Retinal pigment epithelial cell (primary cell): Measurements from ENCODE around the gene CACFD1.

ENCODE experiments used
- DNase-seq: peaks from one replicate; pipeline ENCODE4 v3.0.0-alpha.2; 2010; ENCODE audit warnings: low read depth
- H3K4me3 ChIP-seq: 2 replicates; pipeline ENCODE4 v1.5.1; 2011; ENCODE audit warnings: mild to moderate bottlenecking, low read length, control low read depth, moderate library complexity
- TF ChIP-seq, protein P1 (sequence below): conservative IDR thresholded peaks from 2 replicates; pipeline ENCODE4 v1.5.1; 2011; ENCODE audit warnings: low read depth, low read length, control low read depth, inconsistent platforms

The CACFD1 gene

DNA sequence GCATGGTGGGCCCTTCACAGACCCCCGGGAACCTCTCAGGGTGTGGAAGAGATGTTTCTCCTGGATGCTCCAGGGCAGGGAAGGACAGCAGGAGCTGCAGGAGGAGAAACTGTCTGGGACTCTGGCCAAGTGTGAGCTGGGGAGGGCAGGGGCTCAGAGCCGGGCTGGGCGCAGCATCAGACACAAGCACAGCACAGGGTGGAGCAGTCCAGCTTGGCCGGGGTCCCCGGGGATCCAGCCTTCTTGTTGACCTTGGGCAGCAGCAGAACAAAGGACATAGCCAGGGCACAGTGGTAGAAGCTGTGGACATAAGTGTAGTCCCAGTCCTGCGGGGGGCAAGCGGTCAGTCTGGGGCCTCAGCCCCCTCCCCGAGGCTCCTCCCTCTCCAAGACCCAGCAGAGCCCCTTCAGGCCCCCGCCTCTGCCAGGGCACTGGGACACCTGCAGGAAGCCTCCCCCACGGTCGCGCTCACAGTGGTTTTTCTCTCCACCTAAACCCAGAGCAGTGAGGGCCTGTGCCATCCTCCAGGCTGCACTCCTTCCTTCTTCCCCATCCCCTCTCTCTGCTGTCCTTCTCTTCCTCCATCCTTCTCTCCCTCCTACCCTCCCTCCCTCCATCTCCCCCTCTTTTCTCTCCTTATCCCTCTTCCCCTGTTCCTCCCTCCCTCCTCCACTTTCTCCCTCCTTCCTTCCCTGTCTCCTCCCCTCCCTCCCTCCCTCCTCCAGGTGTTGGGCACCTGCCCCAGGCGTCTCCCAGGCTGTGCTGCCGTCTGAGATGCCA, 54.9 kb downstream of the CACFD1 start:
- no peak overlapping the region for H3K4me3 ChIP-seq
- TF ChIP-seq, protein P1, sequence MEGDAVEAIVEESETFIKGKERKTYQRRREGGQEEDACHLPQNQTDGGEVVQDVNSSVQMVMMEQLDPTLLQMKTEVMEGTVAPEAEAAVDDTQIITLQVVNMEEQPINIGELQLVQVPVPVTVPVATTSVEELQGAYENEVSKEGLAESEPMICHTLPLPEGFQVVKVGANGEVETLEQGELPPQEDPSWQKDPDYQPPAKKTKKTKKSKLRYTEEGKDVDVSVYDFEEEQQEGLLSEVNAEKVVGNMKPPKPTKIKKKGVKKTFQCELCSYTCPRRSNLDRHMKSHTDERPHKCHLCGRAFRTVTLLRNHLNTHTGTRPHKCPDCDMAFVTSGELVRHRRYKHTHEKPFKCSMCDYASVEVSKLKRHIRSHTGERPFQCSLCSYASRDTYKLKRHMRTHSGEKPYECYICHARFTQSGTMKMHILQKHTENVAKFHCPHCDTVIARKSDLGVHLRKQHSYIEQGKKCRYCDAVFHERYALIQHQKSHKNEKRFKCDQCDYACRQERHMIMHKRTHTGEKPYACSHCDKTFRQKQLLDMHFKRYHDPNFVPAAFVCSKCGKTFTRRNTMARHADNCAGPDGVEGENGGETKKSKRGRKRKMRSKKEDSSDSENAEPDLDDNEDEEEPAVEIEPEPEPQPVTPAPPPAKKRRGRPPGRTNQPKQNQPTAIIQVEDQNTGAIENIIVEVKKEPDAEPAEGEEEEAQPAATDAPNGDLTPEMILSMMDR: no peak
- DNase-seq: no peak

DNA sequence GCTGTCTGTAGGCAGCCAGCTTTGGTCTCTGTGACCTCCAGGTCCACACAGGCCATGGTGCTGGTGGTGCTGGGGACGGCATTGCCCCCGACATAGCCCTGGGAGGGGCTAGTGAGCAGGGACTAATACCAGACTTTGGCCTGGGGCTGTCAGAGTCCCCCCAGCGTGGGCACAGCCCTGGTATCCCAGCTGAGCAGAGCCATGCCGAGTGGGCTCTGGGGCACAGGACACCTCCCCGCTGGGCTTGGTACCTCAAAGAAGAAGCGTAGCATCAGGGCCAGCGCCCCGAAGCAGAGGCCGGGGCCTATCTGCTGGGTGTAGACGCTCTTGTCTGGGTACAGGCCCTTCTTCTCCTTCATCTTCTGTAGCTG, 55.4 kb downstream of the CACFD1 start:
- DNase-seq: no peak
- H3K4me3 ChIP-seq: no peak overlapping the region
- TF ChIP-seq, protein P1: no peak

DNA sequence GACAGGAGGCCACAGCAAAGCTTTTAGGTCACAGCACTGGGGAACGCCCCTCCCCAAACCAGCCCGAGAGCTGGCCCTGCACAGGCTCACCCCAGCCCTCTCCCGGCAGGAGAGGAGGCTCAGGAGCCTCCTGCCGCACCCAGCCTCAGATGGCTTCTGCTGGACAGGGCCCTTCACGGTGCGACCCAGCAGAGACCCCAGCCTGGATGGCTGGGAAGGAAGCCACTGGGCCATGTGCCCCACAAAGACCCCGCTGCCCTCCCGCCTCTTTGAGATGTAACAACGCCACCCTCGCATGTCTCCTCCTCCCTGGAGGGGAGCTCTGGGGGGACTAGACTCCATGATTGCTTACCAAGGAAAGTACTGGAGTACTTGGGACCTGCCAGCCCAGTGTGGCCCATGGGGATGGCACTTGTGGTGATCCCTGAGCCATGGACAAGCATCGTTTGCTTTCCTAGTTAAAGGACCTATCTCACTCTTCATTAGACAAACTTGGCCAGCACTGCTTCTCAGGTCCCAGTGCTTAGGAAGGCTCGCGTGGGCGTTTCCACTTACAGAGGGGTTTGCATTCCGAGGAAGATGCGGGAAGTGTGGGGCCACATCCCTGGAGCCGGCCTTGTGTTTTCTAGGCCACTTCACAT, 56.0 kb downstream of the CACFD1 start:
- H3K4me3 ChIP-seq: no peak overlapping the region
- TF ChIP-seq, protein P1: no peak
- DNase-seq: no peak

DNA sequence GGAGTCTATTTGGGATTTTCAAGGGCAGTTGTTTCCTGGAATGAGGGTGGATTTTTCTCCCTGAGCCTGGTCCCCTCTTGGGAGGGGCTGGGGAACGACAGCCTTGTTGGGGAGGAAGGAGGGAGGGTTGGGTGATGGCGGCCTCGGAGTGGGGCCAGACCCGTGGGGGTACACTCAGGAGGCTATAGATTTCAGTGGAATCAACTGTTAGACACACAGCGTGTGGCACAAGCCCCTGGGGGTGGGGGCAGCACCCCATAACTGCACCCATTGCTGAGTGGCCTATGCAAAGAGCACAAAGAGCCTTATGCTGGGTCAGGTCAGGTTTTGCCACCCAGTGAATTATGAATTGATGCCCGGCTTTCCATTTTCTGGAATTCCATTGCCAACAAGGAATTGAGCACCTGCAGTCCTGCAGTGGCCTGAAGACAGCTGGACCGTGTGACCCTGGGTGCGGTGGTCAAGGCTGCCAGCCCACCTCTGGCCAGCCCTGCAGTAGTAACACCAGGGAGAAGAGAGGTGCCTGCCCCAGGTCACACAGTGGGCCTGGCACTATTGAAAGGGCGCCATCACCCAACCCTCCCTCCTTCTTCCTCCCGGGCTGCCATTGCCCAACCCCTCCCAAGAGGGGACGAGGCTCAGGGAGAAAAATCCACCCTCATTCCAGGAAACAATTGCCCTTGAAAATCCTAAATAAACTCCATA, 56.6 kb downstream of the CACFD1 start:
- TF ChIP-seq, protein P1: no peak
- DNase-seq: no peak

DNA sequence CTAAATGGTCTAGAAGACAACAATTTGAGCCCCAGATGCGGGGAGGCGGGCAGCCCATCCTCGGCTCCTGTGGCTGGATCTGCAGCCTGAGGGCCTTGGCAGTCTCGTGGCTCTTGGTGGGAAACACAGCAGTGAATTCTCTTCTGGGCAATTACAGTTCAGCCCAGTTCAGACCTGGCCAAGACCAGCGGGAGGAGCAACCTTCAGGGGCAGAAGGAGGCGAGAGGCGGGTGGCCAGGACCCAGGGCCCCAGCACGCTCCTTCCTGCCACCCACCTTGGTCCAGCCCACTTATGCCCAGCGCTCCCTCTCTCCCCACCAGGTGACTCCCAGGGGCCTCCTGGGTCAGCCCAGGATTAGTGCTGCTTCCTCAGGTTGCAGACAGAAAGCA, 57.2 kb downstream of the CACFD1 start:
- no peak for DNase-seq
- TF ChIP-seq, protein P1: no peak
- no peak overlapping the region for H3K4me3 ChIP-seq

More for the DNA sequence above, 56.6 kb downstream of the CACFD1 start:
- no peak overlapping the region for H3K4me3 ChIP-seq

DNA sequence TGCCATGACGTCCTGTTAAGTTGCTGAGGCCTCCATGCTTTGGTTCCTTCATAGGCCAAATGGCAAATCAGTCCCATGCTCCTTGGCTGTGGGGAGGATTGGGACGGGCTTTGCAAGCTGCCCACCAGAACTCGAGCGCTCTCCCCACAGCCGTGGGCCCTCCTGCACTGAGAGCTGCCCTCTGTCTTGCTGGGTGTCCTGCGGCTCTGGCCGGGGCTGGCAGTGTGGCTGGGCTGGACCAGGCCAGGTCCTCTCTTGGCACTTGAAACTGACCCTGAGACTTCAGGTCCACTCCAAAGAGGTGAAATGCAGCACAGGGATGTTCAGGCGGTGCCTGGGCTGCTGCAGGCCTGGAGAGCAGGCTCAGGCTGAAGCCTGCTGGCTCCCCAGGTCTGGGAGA, 57.9 kb downstream of the CACFD1 start:
- DNase-seq: no peak
- H3K4me3 ChIP-seq: no peak overlapping the region
- TF ChIP-seq, protein P1: no peak
